Keratinocyte (primary cell): Measurements from ENCODE around the gene IL27RA. TPM values are rescaled to one million over a fixed set of nuclear protein-coding genes. Genes with fewer than 3 reads are reported as not detected.

ENCODE experiments used
- DNase-seq: peaks from one replicate; pipeline ENCODE4 v3.0.0-alpha.2; 2011; ENCODE audit warnings: low read depth, missing footprints, low spot score
- FAIRE-seq: peaks from 2 replicates; lab custom pipeline; 2011; peaks lifted over from hg19 to GRCh38; lab: Jason Lieb, UNC
- H2AFZ ChIP-seq: 2 replicates; pipeline ENCODE4 v1.6.0; 2012; ENCODE audit warnings: low read length, control low read depth, inconsistent platforms; ENCODE audit not compliant: control insufficient read depth
- H3K27ac ChIP-seq: 2 replicates; pipeline ENCODE4 v1.5.1; 2011; ENCODE audit warnings: low read length; ENCODE audit not compliant: control insufficient read depth, insufficient read depth
- H3K27me3 ChIP-seq: 3 replicates; pipeline ENCODE4 v1.6.0; 2011; ENCODE audit warnings: low read length; ENCODE audit not compliant: control insufficient read depth, insufficient read depth; ENCODE audit errors: extremely low read depth
- H3K36me3 ChIP-seq, 2 experiments: 2 replicates in 1 of 2; 3 replicates in 1 of 2; pipeline ENCODE4 v1.5.1; 2011; ENCODE audit warnings: low read length in 2 of 2, mild to moderate bottlenecking in 1 of 2; ENCODE audit not compliant: control insufficient read depth in 2 of 2, insufficient read depth in 2 of 2; ENCODE audit errors: extremely low read depth in 1 of 2
- H3K4me1 ChIP-seq: 3 replicates; pipeline ENCODE4 v1.5.1; 2011; ENCODE audit warnings: low read length; ENCODE audit not compliant: control insufficient read depth, insufficient read depth; ENCODE audit errors: extremely low read depth
- H3K4me2 ChIP-seq: 3 replicates; pipeline ENCODE4 v1.6.0; 2011; ENCODE audit warnings: low read depth, low read length; ENCODE audit not compliant: control insufficient read depth, insufficient read depth; ENCODE audit errors: extremely low read depth
- H3K4me3 ChIP-seq, 3 experiments: fragments of 200-600 bp in 1 of 3; sonication (generic) in 1 of 3; 2 replicates in 2 of 3; 3 replicates in 1 of 3; pipeline ENCODE4 v1.5.1; 2011 to 2016; ENCODE audit warnings: low read length in 3 of 3, mild to moderate bottlenecking in 3 of 3, control low read depth in 2 of 3, inconsistent platforms in 1 of 3, low read depth in 1 of 3, mixed read lengths in 1 of 3, mixed run types in 1 of 3, moderate library complexity in 1 of 3; ENCODE audit not compliant: control insufficient read depth in 2 of 3, insufficient read depth in 2 of 3; ENCODE audit errors: extremely low read depth in 1 of 3
- H3K79me2 ChIP-seq: 2 replicates; pipeline ENCODE4 v1.6.0; 2012; ENCODE audit warnings: low read length; ENCODE audit not compliant: control insufficient read depth, insufficient read depth
- H3K9ac ChIP-seq: 3 replicates; pipeline ENCODE4 v1.6.0; 2011; ENCODE audit warnings: low read length; ENCODE audit not compliant: control insufficient read depth, insufficient read depth; ENCODE audit errors: extremely low read depth
- H3K9me1 ChIP-seq: 3 replicates; pipeline ENCODE4 v1.6.0; 2011; ENCODE audit warnings: low read length; ENCODE audit not compliant: control insufficient read depth, insufficient read depth; ENCODE audit errors: extremely low read depth
- H3K9me3 ChIP-seq: 2 replicates; pipeline ENCODE4 v1.5.1; 2012; ENCODE audit warnings: low read depth, low read length; ENCODE audit not compliant: control insufficient read depth
- H4K20me1 ChIP-seq: 3 replicates; pipeline ENCODE4 v1.6.0; 2011; ENCODE audit warnings: low read length; ENCODE audit not compliant: control insufficient read depth, insufficient read depth; ENCODE audit errors: extremely low read depth
- CTCF ChIP-seq, 3 experiments: IDR thresholded peaks in 1 of 3; conservative IDR thresholded peaks in 1 of 3; optimal IDR thresholded peaks in 1 of 3; 2 replicates in 2 of 3; 3 replicates in 1 of 3; pipeline versions ENCODE3 to v1.5.1; 2011; ENCODE audit warnings: low read length in 3 of 3, mild to moderate bottlenecking in 3 of 3, moderate library complexity in 2 of 3, control low read depth in 1 of 3, inconsistent platforms in 1 of 3; ENCODE audit not compliant: insufficient read depth in 2 of 3; ENCODE audit errors: extremely low read depth in 1 of 3
- EZH2 ChIP-seq: IDR thresholded peaks from one replicate; pipeline ENCODE4 v1.6.1; 2012; ENCODE audit warnings: inconsistent platforms, mild to moderate bottlenecking, low read length, moderate library complexity
- dilution Hi-C: fragments of 300-500 bp; cut with MboI; formaldehyde crosslinking; loops from one replicate; pipeline ENCODE4 v1.7.0; 2020; ENCODE audit warnings: low sequenced_read_pairs; ENCODE audit not compliant: extremely low pct_ligation_motif_present
- polyA plus RNA-seq, 5 experiments: library from polyadenylated mRNA; depleted of rRNA in 3 of 5; stranded (reverse) in 3 of 5; stranded (forward) in 1 of 5; unstranded in 1 of 5; fragments of >200 nt; gene quantifications; 1 replicate in 1 of 5; 2 replicates in 3 of 5; 3 replicates in 1 of 5; pipeline versions ENCODE4 v1.2.1 to v1.2.3, GENCODE V29; 2011 to 2012; ENCODE audit warnings: missing spikeins in 2 of 5, low read depth in 1 of 5, low replicate concordance in 1 of 5

IL27RA gene
- polyA plus RNA-seq, 1 donor (not counting 4 experiments of a cell fraction or from before 2014, with no cell fraction given): 2.2 TPM

GRCh38 chr19:14072535-14073260, 41.1 kb downstream of the IL27RA start, which contains the start of gene MISP3:
Gene MISP3, plus strand, starts transcription at chr19:14072786. Its CDS starts 524 bp downstream, at chr19:14073310.
- no peaks in the 10 kb centered on the region for H3K9me3 ChIP-seq
- DNase-seq (no peak), FAIRE-seq (no peak)
- no peaks in the 10 kb centered on the region for H3K36me3 ChIP-seq
- H3K27me3 ChIP-seq: peaks cover 23% of the 10 kb centered on the region
- peak within 1 kb of the TSS; percentile 61 to 98 (median 87) for H3K4me3 ChIP-seq
- H3K4me1 ChIP-seq: peaks cover 24% of the 10 kb centered on the region
- no peaks in the 10 kb centered on the region for H4K20me1 ChIP-seq
- H3K27ac ChIP-seq: no peak within 1 kb of the TSS
- dilution Hi-C loops: no loop called here
- H3K4me2 ChIP-seq: peak within 1 kb of the TSS; percentile 91
- no peaks in the 10 kb centered on the region for H3K9me1 ChIP-seq
- H3K79me2 ChIP-seq: peaks cover 1% of the 10 kb centered on the region
- peak within 1 kb of the TSS; percentile 88 for H2AFZ ChIP-seq
- peak within 1 kb of the TSS; percentile 74 for H3K9ac ChIP-seq
- no peak for TF ChIP-seq CTCF (optimal IDR thresholded peaks at IDR 0.05 in 1 of 3, IDR thresholded peaks at IDR 0.05 in 1 of 3, conservative IDR thresholded peaks at IDR 0.05 in 1 of 3; ENCODE audit: extremely low read depth in 1 of 3, insufficient read depth in 2 of 3, low read length in 3 of 3)
- peak; percentile 31 for TF ChIP-seq EZH2

GRCh38 chr19:14073261-14073924, 41.8 kb downstream of the IL27RA start:
- no peaks in the 10 kb centered on the region for H3K36me3 ChIP-seq
- peak overlapping the region; percentile 31 for H3K27ac ChIP-seq
- peaks cover 24% of the 10 kb centered on the region for H3K4me1 ChIP-seq
- dilution Hi-C loops: no loop called here
- no peaks in the 10 kb centered on the region for H3K9me1 ChIP-seq
- peak overlapping the region; percentile 91 for H3K4me2 ChIP-seq
- peak overlapping the region; percentile 74 for H3K9ac ChIP-seq
- no peaks in the 10 kb centered on the region for H3K9me3 ChIP-seq
- no peaks in the 10 kb centered on the region for H4K20me1 ChIP-seq
- peak overlapping the region; percentile 88 for H2AFZ ChIP-seq
- peak overlapping the region; percentile 61 to 98 (median 87) for H3K4me3 ChIP-seq
- FAIRE-seq (no peak), DNase-seq (no peak)
- peaks cover 1% of the 10 kb centered on the region for H3K79me2 ChIP-seq
- no peak for TF ChIP-seq EZH2
- TF ChIP-seq CTCF (optimal IDR thresholded peaks at IDR 0.05 in 1 of 3, IDR thresholded peaks at IDR 0.05 in 1 of 3, conservative IDR thresholded peaks at IDR 0.05 in 1 of 3; ENCODE audit: extremely low read depth in 1 of 3, insufficient read depth in 2 of 3, low read length in 3 of 3): peak in 2 of 3 experiments; percentile 23 to 68
- H3K27me3 ChIP-seq: peaks cover 23% of the 10 kb centered on the region
